HepG2 (cell line): ENCODE measurements around the gene RPS6KB1. TPM values are rescaled to one million over a fixed set of nuclear protein-coding genes. Genes with fewer than 3 reads are reported as not detected.
A peak's percentile ranks its signal among the peaks of the same experiment; 100 is the strongest.

Source experiments
- CBX1 ChIP-seq: IDR thresholded peaks from one replicate; pipeline ENCODE4 v1.6.1; 2016; ENCODE audit warnings: antibody characterized with exemption, low read depth
- CCDC6 ChIP-seq: sonication (generic); formaldehyde crosslinking; IDR thresholded peaks from 2 replicates; pipeline ENCODE4 v1.8.1; 2022; ENCODE audit warnings: mild to moderate bottlenecking, missing genetic modification reagents, moderate library complexity
- CREM ChIP-seq, 2 experiments: sonication (generic) in 1 of 2; formaldehyde crosslinking in 1 of 2; IDR thresholded peaks; 2 replicates each; pipeline versions ENCODE4 v1.4.0 to v1.6.1; 2016 to 2020; ENCODE audit warnings: antibody characterized with exemption in 1 of 2, mild to moderate bottlenecking in 1 of 2, missing genetic modification reagents in 1 of 2
- CSRNP1 ChIP-seq: sonication (generic); formaldehyde crosslinking; IDR thresholded peaks from 2 replicates; pipeline ENCODE4 v1.8.1; 2023; ENCODE audit warnings: mild to moderate bottlenecking, missing genetic modification reagents
- FLYWCH1 ChIP-seq: sonication (generic); formaldehyde crosslinking; IDR thresholded peaks from 2 replicates; pipeline ENCODE4 v1.8.1; 2023; ENCODE audit warnings: mild to moderate bottlenecking, missing genetic modification reagents
- GMEB2 ChIP-seq: IDR thresholded peaks from 2 replicates; pipeline ENCODE4 v1.6.1; 2016; ENCODE audit warnings: missing biosample characterization, missing genetic modification reagents, low read depth
- HMG20A ChIP-seq: IDR thresholded peaks from 2 replicates; pipeline ENCODE4 v1.6.1; 2016; ENCODE audit warnings: borderline replicate concordance
- HOXD1 ChIP-seq: sonication (generic); formaldehyde crosslinking; IDR thresholded peaks from 2 replicates; pipeline ENCODE4 v1.5.0; 2020; ENCODE audit warnings: missing genetic modification reagents
- ISL2 ChIP-seq: sonication (generic); formaldehyde crosslinking; IDR thresholded peaks from 2 replicates; pipeline ENCODE4 v1.5.0; 2020; ENCODE audit warnings: missing genetic modification reagents
- MNT ChIP-seq: fragments of 450-650 bp; IDR thresholded peaks from 2 replicates; pipeline ENCODE4 v1.6.1; 2016
- NR2F2 ChIP-seq: IDR thresholded peaks from 2 replicates; pipeline ENCODE4 v1.6.1; 2012; ENCODE audit warnings: low read depth, inconsistent platforms, borderline replicate concordance
- REPIN1 ChIP-seq: sonication (generic); formaldehyde crosslinking; IDR thresholded peaks from 2 replicates; pipeline ENCODE4 v1.8.0; 2022; ENCODE audit warnings: missing genetic modification reagents, low read depth, mild to moderate bottlenecking, borderline replicate concordance
- RFX1 ChIP-seq: fragments of 450-650 bp; IDR thresholded peaks from 2 replicates; pipeline ENCODE4 v1.6.1; 2017
- TBX3 ChIP-seq: fragments of 450-650 bp; IDR thresholded peaks from 2 replicates; pipeline ENCODE4 v1.6.1; 2017; ENCODE audit warnings: antibody characterized with exemption, mild to moderate bottlenecking, inconsistent platforms, borderline replicate concordance
- UBTF ChIP-seq: sonication (generic); formaldehyde crosslinking; IDR thresholded peaks from 2 replicates; pipeline ENCODE4 v1.4.0; 2020; ENCODE audit warnings: mild to moderate bottlenecking, missing genetic modification reagents
- ZNF512B ChIP-seq: sonication (generic); formaldehyde crosslinking; IDR thresholded peaks from 2 replicates; pipeline ENCODE4 v1.5.1; 2020; ENCODE audit warnings: missing genetic modification reagents, mild to moderate bottlenecking, borderline replicate concordance
- ZNF674 ChIP-seq: sonication (generic); formaldehyde crosslinking; IDR thresholded peaks from 2 replicates; pipeline ENCODE4 v1.5.0; 2020; ENCODE audit warnings: low read depth, mild to moderate bottlenecking, missing genetic modification reagents
- ZNF766 ChIP-seq: sonication (generic); formaldehyde crosslinking; IDR thresholded peaks from 2 replicates; pipeline ENCODE4 v1.5.0; 2020; ENCODE audit warnings: missing genetic modification reagents, borderline replicate concordance
- polyA plus RNA-seq, 8 experiments: library from polyadenylated mRNA; depleted of rRNA in 3 of 8; stranded (reverse) in 7 of 8; unstranded in 1 of 8; fragments of >200 nt; fragmentation: Illumina TruSeq in 4 of 8; extraction: Trizol in 4 of 8; gene quantifications; 2 replicates each; pipeline versions ENCODE4 v1.2.1 to v1.2.3, GENCODE V29; 2011 to 2016; ENCODE audit warnings: low read depth in 4 of 8, missing spikeins in 1 of 8, mixed read lengths in 1 of 8; ENCODE audit not compliant: insufficient read depth in 1 of 8
- total RNA-seq, 5 experiments: library from RNA; depleted of rRNA; stranded (reverse); fragments of >200 nt; fragmentation: Illumina TruSeq; extraction: Trizol; gene quantifications; 2 replicates each; pipeline ENCODE4 v1.2.3, GENCODE V29; 2016; ENCODE audit warnings: low read depth in 1 of 5

Gene RPS6KB1
- total and polyA plus RNA-seq, 2 of the 13 experiments (the other 11 are each of a cell fraction or from before 2014, with no cell fraction given), result 16.5 to 42.2 TPM

DNA sequence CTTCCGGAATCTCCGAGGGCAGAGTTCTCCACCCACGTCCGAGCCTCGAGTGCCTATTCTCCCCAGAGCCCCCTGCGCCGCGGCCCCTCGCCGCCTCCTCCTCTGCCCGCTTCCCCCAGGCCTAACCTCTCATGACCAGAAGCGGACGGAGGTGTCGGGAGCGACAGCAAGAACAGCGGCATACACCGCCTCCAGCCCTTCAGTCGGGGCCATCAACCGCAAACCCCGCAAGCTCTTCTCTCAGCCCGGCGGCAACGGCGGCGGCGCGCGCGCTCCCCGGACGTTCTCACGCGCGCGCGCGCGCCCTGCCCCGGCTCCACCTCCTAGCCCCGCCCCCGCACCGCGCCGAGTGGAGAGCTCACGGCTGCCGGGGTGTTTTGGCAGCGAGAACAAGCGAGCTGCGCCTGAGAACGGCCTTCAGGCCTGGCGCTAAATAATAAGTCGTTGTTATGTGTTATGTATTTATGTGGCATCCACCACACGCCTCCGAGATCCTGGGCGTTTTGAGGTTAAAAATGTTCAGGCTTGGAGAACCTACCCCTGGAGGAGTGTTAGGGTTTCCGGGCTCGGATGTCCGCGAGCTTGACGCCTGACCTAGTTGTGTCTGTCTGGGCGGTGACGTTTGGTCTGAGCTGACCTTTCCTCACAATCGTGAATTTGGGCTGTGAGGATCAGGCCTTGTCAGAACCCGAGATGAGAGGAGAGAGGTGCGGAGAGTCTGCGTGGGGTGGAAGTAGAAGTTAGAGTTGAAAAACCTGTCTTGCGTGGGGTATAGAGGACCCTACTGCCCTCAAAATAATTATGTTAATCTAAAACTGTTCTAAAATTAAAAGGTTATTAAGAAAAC, 71.8 kb downstream of the RPS6KB1 start, which contains the start of gene RNFT1 (continued):
- TF ChIP-seq MNT, result no peak
- TF ChIP-seq FLYWCH1 (CRISPR knock-in tag), result no peak
- peak; percentile 48; the same call in 1 of the 2 replicates for TF ChIP-seq HOXD1 (CRISPR knock-in tag)
- TF ChIP-seq CSRNP1 (CRISPR knock-in tag), result no peak
- TF ChIP-seq REPIN1, result 0 out of 2 replicates have a peak, but pooled peaks have one; percentile 49
- peak; percentile 48; the same call in 1 of the 2 replicates for TF ChIP-seq CREM (IDR thresholded peaks at IDR 0.05)
- TF ChIP-seq CREM (CRISPR knock-in tag; IDR thresholded peaks at IDR 0.05), result no peak
- no peak for TF ChIP-seq ZNF512B (CRISPR knock-in tag)
- TF ChIP-seq ZNF766, result no peak
- TF ChIP-seq CBX1, result no peak
- TF ChIP-seq CCDC6 (CRISPR knock-in tag), result peak; percentile 21; the same call in 1 of the 2 replicates
- peak; percentile 52; the same call in 1 of the 2 replicates for TF ChIP-seq TBX3
- no peak for TF ChIP-seq RFX1
- TF ChIP-seq ZNF674, result peak; percentile 91
- TF ChIP-seq HMG20A (CRISPR knock-in tag), result no peak; the same call in 1 of the 2 replicates
- TF ChIP-seq NR2F2, result no peak
- TF ChIP-seq GMEB2 (CRISPR knock-in tag), result peak; percentile 83
- TF ChIP-seq UBTF (CRISPR knock-in tag), result peak; percentile 65
- 0 out of 2 replicates have a peak, but pooled peaks have one; percentile 25 for TF ChIP-seq ISL2
